HEK293 (cell line): ENCODE data around the gene TBL1XR1.

Experiments used
- HOXA7 ChIP-seq: sonication (generic); formaldehyde crosslinking; IDR thresholded peaks from 2 replicates; pipeline ENCODE4 v1.8.1; 2022; ENCODE audit warnings: missing genetic modification reagents, borderline replicate concordance
- KLF16 ChIP-seq: fragments of 450-650 bp; formaldehyde crosslinking; IDR thresholded peaks from 2 replicates; pipeline ENCODE4 v1.5.1; 2017; ENCODE audit warnings: missing biosample characterization, missing genetic modification characterization
- SCRT1 ChIP-seq: fragments of 450-650 bp; formaldehyde crosslinking; IDR thresholded peaks from 2 replicates; pipeline ENCODE4 v1.5.1; 2016; ENCODE audit warnings: missing biosample characterization, missing genetic modification characterization, borderline replicate concordance
- ZNF768 ChIP-seq: fragments of 450-650 bp; formaldehyde crosslinking; IDR thresholded peaks from 2 replicates; pipeline ENCODE4 v1.5.1; 2018; ENCODE audit warnings: missing biosample characterization, mild to moderate bottlenecking, missing genetic modification characterization
- TF ChIP-seq, protein P1 (sequence below): fragments of 450-650 bp; formaldehyde crosslinking; IDR thresholded peaks from 2 replicates; pipeline ENCODE4 v1.5.1; 2016; ENCODE audit warnings: missing biosample characterization, missing genetic modification characterization

DNA sequence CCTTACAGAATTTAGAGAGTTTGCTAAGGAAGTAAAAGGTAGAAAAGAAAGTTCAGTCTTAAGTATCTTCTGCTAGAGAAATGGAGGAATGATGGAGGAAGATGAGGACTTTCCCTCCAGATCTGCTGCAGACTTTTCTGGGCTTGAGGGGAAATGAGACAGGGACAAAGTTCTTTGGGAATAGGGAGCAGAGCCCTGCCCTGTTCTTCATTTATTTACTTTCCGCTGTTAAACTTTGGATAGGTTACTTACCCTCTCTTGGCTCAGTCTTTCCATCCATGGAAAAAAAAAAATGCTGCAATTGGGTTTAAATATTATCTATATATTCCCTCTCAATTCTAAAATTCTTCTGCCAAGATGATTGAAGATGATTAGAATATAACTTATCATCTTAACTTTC is 202.9 kb downstream of the TBL1XR1 start:
- TF ChIP-seq, protein P1, sequence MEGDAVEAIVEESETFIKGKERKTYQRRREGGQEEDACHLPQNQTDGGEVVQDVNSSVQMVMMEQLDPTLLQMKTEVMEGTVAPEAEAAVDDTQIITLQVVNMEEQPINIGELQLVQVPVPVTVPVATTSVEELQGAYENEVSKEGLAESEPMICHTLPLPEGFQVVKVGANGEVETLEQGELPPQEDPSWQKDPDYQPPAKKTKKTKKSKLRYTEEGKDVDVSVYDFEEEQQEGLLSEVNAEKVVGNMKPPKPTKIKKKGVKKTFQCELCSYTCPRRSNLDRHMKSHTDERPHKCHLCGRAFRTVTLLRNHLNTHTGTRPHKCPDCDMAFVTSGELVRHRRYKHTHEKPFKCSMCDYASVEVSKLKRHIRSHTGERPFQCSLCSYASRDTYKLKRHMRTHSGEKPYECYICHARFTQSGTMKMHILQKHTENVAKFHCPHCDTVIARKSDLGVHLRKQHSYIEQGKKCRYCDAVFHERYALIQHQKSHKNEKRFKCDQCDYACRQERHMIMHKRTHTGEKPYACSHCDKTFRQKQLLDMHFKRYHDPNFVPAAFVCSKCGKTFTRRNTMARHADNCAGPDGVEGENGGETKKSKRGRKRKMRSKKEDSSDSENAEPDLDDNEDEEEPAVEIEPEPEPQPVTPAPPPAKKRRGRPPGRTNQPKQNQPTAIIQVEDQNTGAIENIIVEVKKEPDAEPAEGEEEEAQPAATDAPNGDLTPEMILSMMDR, result no peak
- TF ChIP-seq KLF16 (tag by site-specific recombination) (no peak), HOXA7 (no peak), SCRT1 (tag by site-specific recombination) (no peak), ZNF768 (tag by site-specific recombination) (no peak)
